Osteocyte (in vitro differentiated cells): ENCODE measurements around the gene SORCS3. TPM values are rescaled to one million over a fixed set of nuclear protein-coding genes. Genes with fewer than 3 reads are reported as not detected.

Experiments used
- DNase-seq: peaks from one replicate; pipeline ENCODE4 v3.0.0; 2021; ENCODE audit warnings: mixed read lengths; ENCODE audit not compliant: unreplicated experiment; ENCODE audit errors: extremely low spot score
- H3K27ac Mint-ChIP-seq: one replicate; pipeline ENCODE4 v1.8.0; 2021; ENCODE audit warnings: mild to moderate bottlenecking, mixed read lengths; ENCODE audit not compliant: unreplicated experiment
- H3K27me3 Mint-ChIP-seq: one replicate; pipeline ENCODE4 v1.8.0; 2021; ENCODE audit warnings: mixed read lengths; ENCODE audit not compliant: unreplicated experiment
- H3K36me3 Mint-ChIP-seq: one replicate; pipeline ENCODE4 v1.8.0; 2021; ENCODE audit warnings: mixed read lengths; ENCODE audit not compliant: unreplicated experiment
- H3K4me1 Mint-ChIP-seq: one replicate; pipeline ENCODE4 v1.8.0; 2021; ENCODE audit warnings: mixed read lengths; ENCODE audit not compliant: unreplicated experiment
- H3K4me3 Mint-ChIP-seq: one replicate; pipeline ENCODE4 v1.8.0; 2021; ENCODE audit warnings: mild to moderate bottlenecking, moderate library complexity, mixed read lengths; ENCODE audit not compliant: unreplicated experiment
- H3K9me3 Mint-ChIP-seq: one replicate; pipeline ENCODE4 v1.8.0; 2021; ENCODE audit warnings: mixed read lengths; ENCODE audit not compliant: unreplicated experiment
- CTCF ChIP-seq: fragments of 200-600 bp; sonication (generic); IDR thresholded peaks from 2 replicates; pipeline ENCODE4 v1.5.0; 2021; ENCODE audit warnings: antibody characterized with exemption, mild to moderate bottlenecking, moderate library complexity
- total RNA-seq: library from RNA; stranded (reverse); gene quantifications from 2 replicates; pipeline ENCODE4 v1.2.1, GENCODE V29; 2021

SORCS3 gene
- total RNA-seq, 1 donor from 2014 or later, result not detected

DNA sequence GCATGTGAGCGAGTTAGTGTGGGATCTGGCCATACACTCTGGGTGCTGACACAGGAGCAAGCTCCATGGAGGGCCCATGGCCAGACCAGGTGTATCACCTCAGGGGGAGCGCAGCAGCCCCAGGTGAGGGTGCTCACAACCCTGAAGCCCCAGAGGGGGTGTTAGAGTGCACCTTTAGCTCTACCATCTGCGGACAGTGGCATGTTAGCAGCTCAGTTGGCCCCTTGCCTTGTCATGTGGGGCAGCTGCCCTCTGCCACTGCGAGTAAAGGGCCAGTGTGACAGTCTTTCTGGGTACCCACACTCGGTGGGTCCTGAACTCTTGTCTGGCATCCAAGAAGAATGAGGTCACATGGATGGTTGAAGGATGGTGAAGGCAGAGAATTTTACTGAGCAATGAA lies 600.2 kb downstream of the SORCS3 start:
- H3K27ac Mint-ChIP-seq, result no peak overlapping the region
- no peaks in the 10 kb centered on the region for H3K36me3 Mint-ChIP-seq
- DNase-seq, result no peak
- H3K27me3 Mint-ChIP-seq, result no peaks in the 10 kb centered on the region
- peaks cover 14% of the 10 kb centered on the region for H3K9me3 Mint-ChIP-seq
- no peak for TF ChIP-seq CTCF
- H3K4me1 Mint-ChIP-seq, result no peaks in the 10 kb centered on the region
- no peak overlapping the region for H3K4me3 Mint-ChIP-seq

DNA sequence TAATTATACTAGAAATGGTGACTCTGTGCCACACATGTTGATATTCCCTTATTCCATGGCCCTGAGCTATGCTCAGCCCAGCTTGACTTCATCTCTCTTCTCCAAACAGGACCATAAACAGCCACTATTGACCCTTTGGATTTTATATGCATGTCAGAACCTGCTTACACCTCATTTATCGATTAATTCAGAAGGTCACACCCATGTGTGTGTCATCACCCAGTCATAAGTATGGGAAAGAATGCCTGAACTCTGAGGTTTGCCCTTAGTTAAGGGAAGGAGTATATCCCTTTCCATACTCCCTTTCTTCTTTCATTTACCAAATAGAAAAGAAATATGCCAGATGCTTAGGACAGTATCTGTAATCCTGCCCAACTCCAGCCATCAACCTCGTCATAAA lies 602.3 kb downstream of the SORCS3 start:
- no peak overlapping the region for H3K27ac Mint-ChIP-seq
- H3K4me3 Mint-ChIP-seq, result no peak overlapping the region
- DNase-seq, result no peak
- TF ChIP-seq CTCF, result no peak
- peaks cover 20% of the 10 kb centered on the region for H3K9me3 Mint-ChIP-seq
- H3K36me3 Mint-ChIP-seq, result no peaks in the 10 kb centered on the region
- H3K27me3 Mint-ChIP-seq, result no peaks in the 10 kb centered on the region
- H3K4me1 Mint-ChIP-seq, result no peaks in the 10 kb centered on the region

DNA sequence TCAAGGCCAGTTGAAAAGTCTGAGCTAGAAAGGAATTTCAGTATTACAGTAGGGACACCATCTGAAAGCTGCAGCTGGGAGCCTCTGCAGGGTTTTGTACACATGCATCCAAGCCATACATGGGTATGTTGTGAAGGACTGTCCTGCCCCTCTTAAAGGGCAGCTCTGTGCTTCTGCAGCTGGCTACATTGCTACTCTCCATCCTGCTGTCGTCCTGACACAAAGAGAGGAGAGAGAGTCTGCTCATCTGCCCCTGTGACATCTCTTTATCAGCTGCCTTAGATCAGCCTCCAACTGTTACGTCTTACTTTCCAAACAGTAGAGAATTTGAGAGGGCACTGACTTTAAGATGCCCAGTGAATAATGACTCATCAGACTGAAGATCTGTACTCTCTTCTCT lies 602.7 kb downstream of the SORCS3 start:
- Mint-ChIP-seq H3K27me3 (no peaks in the 10 kb centered on the region), H3K36me3 (no peaks in the 10 kb centered on the region), H3K4me1 (no peaks in the 10 kb centered on the region), H3K4me3 (no peak overlapping the region), H3K9me3 (peaks cover 22% of the 10 kb centered on the region), H3K27ac (no peak overlapping the region)
- no peak for TF ChIP-seq CTCF
- no peak for DNase-seq

DNA sequence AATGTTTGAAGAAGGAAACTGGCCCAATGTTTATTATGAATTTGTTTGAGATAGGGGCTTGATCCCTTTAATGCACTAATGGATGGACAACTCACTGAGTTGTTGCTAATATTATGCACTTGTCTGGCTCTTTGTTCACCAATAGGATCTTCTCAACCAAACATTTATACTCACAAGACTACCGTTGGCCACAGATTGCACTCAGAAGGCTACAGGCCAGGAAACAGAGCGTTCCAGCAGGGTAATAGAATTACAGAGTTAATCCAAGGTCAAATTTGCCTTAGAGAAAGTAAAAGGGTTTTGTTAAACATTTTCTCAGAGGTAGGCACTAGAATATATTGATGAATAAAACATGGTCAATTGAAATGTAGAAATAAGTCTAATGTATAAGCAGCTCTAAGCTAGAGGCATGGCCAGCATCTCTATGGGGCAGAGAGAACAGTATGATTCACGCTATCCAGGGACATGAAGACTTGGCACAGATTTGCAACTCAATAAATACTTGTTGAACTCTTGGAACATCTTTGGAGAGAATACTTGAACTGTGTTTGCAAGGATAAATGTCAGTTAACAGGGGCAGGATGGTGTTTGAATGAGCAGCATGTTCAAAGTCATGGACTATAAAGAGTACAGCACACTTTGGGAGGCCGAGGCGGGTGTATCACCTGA lies 606.9 kb downstream of the SORCS3 start:
- no peak for DNase-seq
- no peaks in the 10 kb centered on the region for H3K27me3 Mint-ChIP-seq

DNA sequence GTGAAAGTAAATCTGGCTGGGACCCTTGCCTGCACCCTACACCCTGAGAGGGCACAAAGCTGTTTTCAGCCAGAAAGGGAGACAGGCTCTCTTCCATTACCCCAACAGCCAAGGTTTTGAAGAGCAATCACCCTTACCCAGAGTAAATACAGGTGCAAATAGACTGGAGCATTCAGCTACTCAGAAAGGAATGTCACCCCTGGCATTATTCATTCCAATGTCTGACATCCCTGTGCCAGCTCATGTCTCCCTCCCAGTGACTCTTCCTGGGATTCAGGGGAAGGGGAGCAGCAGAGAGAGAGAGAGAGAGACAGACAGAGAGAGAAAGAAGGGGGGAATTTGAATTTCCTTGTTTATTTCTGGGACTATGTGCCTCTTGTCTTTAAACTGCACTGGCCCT lies 611.8 kb downstream of the SORCS3 start:
- Mint-ChIP-seq H3K4me3 (no peak overlapping the region), H3K27ac (no peak overlapping the region), H3K36me3 (no peaks in the 10 kb centered on the region), H3K27me3 (no peaks in the 10 kb centered on the region), H3K4me1 (no peaks in the 10 kb centered on the region), H3K9me3 (peaks cover 29% of the 10 kb centered on the region)
- TF ChIP-seq CTCF, result no peak
- DNase-seq, result no peak

More for the DNA sequence above, 606.9 kb downstream of the SORCS3 start:
- peaks cover 28% of the 10 kb centered on the region for H3K9me3 Mint-ChIP-seq
- no peak overlapping the region for H3K27ac Mint-ChIP-seq
- H3K4me1 Mint-ChIP-seq, result no peaks in the 10 kb centered on the region
- no peak for TF ChIP-seq CTCF
- no peak overlapping the region for H3K4me3 Mint-ChIP-seq
- no peaks in the 10 kb centered on the region for H3K36me3 Mint-ChIP-seq
